KOPT-K1 (cell line): Measurements from ENCODE around the gene ORC2.
A peak's percentile ranks its signal among the peaks of the same experiment; 100 is the strongest.

Source experiments
- H3K27ac ChIP-seq: fragments of 200-600 bp; sonication (generic); 2 replicates; pipeline ENCODE4 v1.5.1; 2016; ENCODE audit warnings: antibody characterized with exemption, mild to moderate bottlenecking, low read depth, low read length; ENCODE audit not compliant: poor library complexity, severe bottlenecking
- H3K36me3 ChIP-seq: fragments of 200-600 bp; sonication (generic); 2 replicates; pipeline ENCODE4 v1.5.1; 2017; ENCODE audit warnings: antibody characterized with exemption, mild to moderate bottlenecking, low read length, moderate library complexity; ENCODE audit not compliant: insufficient read depth
- H3K9me3 ChIP-seq: fragments of 200-600 bp; sonication (generic); 2 replicates; pipeline ENCODE4 v1.5.1; 2017; ENCODE audit warnings: antibody characterized with exemption, low read length, mild to moderate bottlenecking; ENCODE audit not compliant: insufficient read depth, poor library complexity, severe bottlenecking

The ORC2 gene

DNA sequence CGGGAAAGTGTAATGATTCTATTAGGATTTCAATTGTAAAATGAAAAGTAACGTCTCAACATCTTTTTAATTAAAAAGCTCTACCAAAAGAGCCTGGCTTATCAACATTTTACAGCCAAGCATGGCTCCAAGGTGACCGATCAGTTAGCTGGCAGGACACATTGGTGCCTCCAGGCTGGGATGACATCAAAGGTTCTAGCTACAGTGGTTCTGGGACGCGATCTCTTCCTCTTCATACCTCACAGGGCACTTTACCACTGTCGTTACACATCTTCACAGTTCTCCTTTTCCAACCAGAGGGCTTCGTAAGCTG is 693 bp downstream of the ORC2 start:
- Histone ChIP-seq H3K36me3 (peaks cover 32% of the 10 kb centered on the region), H3K27ac (peak overlapping the region; percentile 78), H3K9me3 (no peaks in the 10 kb centered on the region)

- Histone ChIP-seq H3K27ac (no peak overlapping the region), H3K9me3 (no peaks in the 10 kb centered on the region), H3K36me3 (peaks cover 43% of the 10 kb centered on the region)
These were observed 1.8 kb downstream of the ORC2 start for GRCh38 chr2:200961674-200962073.

DNA sequence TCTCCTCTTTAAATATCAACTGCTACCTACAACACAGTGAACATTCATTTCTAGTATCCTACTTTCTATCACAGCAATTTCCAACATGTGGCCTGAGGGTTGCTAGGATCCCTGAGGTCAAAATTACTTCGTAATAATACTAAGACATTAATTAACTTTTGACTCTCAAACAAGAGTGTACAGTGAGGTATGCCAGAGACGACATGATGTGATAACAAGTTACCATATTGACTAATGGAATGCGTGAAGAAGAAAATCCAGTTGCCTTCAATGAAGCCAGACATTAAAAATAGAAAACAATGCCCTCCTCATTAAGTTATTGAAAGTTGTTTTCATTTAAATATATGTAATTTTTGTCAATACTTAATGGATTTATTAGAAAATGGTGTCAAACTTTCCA is 13.1 kb downstream of the ORC2 start:
- no peaks in the 10 kb centered on the region for H3K9me3 ChIP-seq
- H3K36me3 ChIP-seq = peaks cover 96% of the 10 kb centered on the region
- H3K27ac ChIP-seq = no peak overlapping the region

DNA sequence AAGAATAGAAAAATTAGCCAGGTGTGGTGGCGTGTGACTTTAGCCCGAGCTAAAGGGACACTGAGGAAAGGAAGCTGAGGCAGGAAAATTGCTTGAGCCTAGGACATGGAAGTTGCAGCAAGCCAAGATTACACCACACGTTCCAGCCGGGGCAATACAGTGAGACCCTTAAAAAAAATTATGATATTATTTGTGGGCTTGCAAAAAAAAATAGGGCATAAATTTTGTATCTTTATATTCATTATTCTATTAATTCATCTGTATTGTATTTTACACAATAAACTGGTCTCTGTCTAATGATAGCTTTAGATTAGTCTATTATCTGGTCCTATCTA is 18.1 kb downstream of the ORC2 start:
- Histone ChIP-seq H3K27ac (no peak overlapping the region), H3K36me3 (peaks cover 98% of the 10 kb centered on the region), H3K9me3 (no peaks in the 10 kb centered on the region)

DNA sequence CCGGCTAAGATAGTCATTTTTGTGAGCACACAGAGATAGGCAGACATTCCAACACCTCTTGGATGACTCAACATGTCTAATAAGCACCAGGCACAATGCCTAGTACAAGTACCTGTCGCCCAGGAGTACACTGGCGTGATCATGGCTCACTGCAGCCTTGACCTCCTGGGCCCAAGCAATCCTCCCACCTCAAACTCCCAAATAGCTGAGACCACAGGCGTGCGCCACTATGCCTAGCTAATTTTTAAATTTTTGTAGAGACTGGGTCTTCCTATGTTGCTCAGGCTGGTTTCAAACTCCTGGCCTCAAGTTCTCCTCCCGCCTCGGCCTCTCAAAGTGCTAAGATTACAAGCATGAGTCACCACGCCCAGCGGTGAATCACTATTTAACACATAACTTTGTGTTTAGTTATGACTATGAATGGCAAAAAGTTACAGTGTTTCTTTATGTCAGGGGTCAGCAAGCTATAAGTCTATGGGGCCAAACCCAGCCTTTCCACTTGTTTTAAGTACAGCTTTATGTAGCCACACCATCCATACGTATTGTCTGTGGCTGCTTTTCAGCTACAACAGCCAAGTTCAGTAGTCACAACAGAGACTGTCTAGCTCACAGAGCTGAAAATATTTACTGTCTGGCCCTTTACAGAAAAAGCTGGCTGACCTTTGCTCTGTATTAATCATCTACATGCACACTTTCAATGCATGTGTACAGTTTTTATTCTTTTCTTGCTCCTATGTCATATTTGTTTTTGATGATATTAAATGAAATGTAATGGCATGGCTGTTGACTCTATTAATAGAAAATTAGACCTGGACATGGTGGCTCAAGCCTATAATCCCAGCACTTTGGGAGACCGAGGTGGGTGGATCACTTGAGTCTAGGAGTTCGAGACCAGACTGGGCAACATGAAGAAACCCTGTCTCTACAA is 18.7 kb downstream of the ORC2 start:
- no peaks in the 10 kb centered on the region for H3K9me3 ChIP-seq
- no peak overlapping the region for H3K27ac ChIP-seq
- H3K36me3 ChIP-seq = peaks cover 98% of the 10 kb centered on the region

DNA sequence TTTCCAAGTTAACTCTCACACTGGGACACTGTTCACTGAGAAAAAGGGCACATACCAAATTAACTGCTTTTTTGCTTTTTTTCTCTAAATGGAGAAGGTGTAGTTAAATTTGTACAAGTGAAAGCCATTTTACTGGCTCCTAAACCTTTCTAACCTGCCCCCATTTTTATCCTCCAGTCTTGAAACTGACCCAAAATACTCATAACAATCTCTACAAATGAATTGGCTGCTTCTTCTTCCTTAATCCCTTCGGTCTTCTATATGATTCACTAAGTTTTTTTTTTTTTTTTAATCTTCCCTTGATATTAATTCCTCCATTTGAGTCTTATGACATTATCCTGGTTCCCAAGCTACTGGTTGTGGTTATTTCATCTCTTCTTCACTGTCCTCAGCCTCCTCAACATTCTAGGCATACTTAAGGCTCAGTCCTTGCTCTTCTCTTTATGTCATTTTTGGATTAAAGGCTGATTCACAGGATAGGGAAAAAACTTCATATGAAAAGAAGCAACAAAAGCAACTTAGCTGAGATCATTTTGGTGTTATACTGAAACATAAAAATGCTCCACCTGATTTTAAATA is 19.8 kb downstream of the ORC2 start:
- no peak overlapping the region for H3K27ac ChIP-seq
- peaks cover 99% of the 10 kb centered on the region for H3K36me3 ChIP-seq
- H3K9me3 ChIP-seq = no peaks in the 10 kb centered on the region

DNA sequence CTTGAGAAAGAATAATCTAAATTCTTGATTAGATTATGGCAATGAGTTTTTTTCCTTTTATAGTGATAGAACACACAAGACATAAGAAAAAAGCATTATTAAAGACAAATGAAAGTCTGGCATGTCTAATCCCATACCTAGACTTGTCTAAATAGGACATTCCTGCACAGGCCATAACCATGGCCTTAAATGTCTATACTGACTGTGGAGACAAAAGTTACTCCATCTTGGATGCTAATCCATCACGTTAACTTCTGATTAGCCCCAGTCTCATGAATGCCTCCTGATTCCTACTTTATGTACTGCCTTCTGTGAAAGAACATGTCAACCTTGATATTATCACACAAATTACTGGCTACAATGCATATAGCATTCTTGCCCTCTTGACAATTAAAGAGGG is 23.6 kb downstream of the ORC2 start:
- H3K9me3 ChIP-seq = no peaks in the 10 kb centered on the region
- no peak overlapping the region for H3K27ac ChIP-seq
- peaks cover 99% of the 10 kb centered on the region for H3K36me3 ChIP-seq

- Histone ChIP-seq H3K36me3 (peaks cover 90% of the 10 kb centered on the region), H3K9me3 (no peaks in the 10 kb centered on the region), H3K27ac (no peak overlapping the region)
These were observed 32.4 kb downstream of the ORC2 start for GRCh38 chr2:200930947-200931626.

DNA sequence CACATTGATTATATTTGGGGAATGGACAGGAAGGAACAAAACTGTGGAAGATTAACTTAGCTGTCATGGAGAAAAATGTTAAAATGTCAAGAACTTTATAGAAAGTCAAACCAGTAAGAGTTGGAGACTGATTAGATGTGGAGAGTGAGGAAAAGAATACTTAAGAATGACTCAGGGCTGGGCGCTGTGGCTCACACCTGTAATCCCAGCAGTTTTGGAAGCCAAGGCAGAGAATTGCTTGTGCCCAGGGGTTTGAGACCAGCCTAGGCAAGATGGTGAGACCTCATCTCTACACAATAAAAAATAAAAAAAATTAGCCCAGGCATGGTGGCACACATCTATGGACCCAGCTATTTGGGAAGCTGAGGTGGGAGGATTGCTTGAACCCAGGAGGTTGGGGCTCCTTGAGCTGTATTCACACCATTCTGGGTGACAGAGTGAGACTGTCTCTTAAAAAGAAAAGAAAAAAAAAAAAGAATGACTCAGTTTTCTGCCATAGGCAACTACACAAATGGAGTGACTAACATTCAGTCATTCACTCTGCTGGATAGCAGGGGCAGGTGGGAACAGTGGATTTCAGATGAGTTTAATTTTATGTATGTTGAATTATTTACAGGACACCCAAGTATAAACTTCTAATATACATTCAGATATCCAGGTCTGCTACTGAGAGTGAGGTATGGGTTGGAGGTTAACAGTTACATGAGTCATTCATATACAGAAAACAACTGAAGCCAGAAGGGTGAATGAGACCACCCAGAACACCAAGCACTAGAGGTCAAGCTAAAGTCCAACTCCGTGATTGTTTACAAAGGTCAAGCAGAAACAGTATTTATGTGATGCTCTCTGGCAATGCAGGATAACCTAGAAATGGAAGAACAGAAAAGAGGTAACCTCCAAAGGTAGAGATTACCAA is 33.9 kb downstream of the ORC2 start:
- H3K36me3 ChIP-seq = peaks cover 87% of the 10 kb centered on the region
- H3K27ac ChIP-seq = no peak overlapping the region
- no peaks in the 10 kb centered on the region for H3K9me3 ChIP-seq

DNA sequence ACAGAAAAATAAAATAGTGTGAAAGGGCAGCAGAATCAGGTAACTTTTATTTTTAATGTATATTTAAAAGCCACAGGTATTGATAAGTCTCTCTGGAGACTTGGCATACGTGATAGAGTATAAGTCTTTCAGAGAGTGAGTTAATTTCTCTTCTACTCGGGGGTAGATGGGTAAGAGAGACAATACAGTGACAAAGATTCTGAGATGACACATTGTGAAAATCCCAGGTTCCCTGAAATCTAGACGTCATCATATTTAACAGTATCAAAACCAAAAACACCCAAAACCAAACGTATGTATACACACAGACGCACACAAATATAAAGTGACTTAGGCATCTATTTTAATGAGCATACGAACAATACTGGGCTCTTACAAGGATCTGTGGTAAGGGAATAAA is 41.0 kb downstream of the ORC2 start:
- Histone ChIP-seq H3K27ac (no peak overlapping the region), H3K9me3 (no peaks in the 10 kb centered on the region), H3K36me3 (peaks cover 93% of the 10 kb centered on the region)

- Histone ChIP-seq H3K27ac (no peak overlapping the region), H3K36me3 (peaks cover 99% of the 10 kb centered on the region), H3K9me3 (no peaks in the 10 kb centered on the region)
These were observed 49.8 kb downstream of the ORC2 start for GRCh38 chr2:200913654-200914053.

DNA sequence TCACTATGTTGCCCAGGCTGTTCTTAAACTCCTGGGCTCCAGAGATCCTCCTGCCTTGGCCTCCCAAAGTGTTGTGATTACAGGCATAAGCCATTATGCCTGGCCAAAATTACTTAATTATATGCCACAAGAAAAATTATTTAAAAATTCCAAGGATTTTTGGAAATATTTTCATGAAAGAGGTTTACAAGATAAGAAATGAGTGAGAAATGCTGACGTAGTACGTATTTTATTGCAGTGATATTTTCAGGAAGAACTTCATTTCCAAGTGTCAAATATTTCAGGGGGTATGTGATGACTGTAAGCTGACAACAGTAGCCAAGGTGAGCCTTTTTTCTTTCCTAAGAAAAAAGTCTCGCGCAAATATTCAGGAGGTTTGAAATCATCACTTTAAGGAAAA is 53.5 kb downstream of the ORC2 start:
- H3K9me3 ChIP-seq = no peaks in the 10 kb centered on the region
- H3K36me3 ChIP-seq = peaks cover 98% of the 10 kb centered on the region
- no peak overlapping the region for H3K27ac ChIP-seq

DNA sequence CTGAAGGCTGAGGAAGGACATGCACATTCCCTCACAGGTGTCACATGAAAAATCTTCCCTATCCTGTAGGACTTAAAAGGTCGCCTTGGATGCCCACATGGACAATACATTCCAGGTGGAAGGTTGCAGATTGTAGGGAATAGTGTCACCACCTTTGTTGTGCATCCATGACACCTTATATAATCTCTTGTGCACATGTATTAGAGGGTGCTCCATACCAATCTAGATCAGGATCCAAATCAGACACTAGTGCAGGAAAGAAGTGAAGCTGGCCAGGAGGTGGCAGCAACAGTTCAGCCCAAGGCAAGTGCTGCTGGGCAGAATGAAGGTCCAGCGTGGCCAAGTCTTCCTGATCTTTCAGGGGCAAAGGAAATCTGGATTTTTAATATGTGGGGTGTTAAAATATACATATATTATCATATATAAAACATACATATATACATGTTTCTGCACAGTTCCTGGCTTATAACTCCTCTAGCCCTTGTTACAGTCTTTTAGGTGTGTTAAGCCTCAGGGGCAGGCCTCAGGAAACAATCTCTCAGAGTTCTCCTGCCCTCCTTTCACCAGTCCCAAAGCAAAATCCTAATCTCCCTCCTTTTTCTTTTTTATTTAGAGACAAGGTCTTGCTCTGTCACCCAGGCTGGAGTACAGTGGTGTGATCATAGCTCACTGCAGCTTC is 57.7 kb downstream of the ORC2 start:
- no peaks in the 10 kb centered on the region for H3K9me3 ChIP-seq

GRCh38 chr2:200901459-200902072 is 61.9 kb downstream of the ORC2 start:
- Histone ChIP-seq H3K9me3 (no peaks in the 10 kb centered on the region), H3K36me3 (peaks cover 96% of the 10 kb centered on the region), H3K27ac (no peak overlapping the region)

More for the DNA sequence above, 57.7 kb downstream of the ORC2 start:
- Histone ChIP-seq H3K36me3 (peaks cover 95% of the 10 kb centered on the region), H3K27ac (no peak overlapping the region)
